CD4-positive, alpha-beta T cell treated with Interleukin-15 for 1 hour (primary cell): ENCODE data around the gene PFAS.
"Not testable (repeated sequence)": the region's sequence is repeated elsewhere in the genome, so short reads cannot be mapped to it uniquely, and the experiment has no call there.

ENCODE experiments used
- DNase-seq: peaks from one replicate; pipeline ENCODE4 v3.0.0-alpha.2; 2020

The PFAS gene

DNA sequence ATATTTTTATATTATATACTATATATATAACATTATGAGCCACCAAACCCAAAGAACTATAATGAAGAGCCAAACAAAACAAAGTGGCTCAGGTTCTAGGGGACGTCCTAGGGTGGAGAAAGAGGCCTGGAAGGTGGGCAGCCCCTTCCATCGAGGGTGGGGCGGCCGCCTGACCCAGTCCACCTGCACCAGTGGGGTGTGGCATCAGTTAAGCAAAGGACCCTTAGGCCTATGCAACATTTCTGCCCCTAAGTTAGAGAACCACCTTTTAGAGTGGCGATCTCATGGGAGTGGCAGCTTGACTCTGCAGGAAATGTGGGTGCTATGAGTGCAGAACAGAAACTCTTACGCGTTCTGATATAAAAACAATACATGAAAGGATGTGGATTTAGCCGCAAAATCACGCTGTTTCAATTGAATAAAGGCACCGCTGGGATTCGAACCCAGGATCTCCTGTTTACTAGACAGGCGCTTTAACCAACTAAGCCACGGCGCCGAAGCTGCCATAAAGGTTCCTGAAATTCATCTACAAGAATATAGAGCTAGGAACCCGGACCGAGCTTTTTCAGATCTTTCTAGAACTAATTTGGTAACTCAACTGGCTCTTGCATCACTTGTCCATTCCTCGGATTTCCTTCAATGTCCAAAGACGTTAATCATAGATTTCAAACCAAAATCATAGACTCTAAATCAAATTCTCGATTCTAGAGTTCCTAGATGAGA, 23.1 kb upstream of the PFAS start:
- DNase-seq, result peak; percentile 72

DNA sequence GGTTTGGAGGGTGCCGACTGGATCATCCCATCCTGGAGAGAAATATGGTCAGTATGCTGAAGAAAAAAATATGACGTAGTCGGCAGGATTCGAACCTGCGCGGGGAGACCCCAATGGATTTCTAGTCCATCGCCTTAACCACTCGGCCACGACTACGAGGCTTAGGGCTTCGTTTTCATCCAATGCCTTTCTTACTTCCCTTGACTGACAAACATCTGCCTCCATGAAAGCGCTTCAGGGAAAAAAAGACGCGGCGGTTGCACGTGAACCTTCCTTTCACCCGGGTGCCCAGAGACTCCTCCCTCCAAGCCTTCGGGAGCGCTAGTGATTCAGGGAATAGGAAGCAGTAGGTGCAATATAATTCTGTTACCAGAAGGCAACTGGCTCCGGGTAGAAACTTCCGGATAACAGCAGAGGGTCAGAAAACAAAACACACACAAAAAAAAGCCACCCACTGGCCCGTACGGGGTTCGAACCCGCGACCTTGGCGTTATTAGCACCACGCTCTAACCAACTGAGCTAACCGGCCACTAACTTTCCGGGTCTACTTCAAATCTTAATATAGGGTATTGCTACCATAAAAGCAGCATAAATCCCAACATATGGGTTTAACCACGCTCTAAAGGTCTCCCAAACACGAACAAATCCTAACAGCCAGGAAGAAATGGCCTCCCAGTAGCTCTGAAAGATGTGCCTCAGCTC, 22.4 kb upstream of the PFAS start:
- peak; percentile 59 for DNase-seq

DNA sequence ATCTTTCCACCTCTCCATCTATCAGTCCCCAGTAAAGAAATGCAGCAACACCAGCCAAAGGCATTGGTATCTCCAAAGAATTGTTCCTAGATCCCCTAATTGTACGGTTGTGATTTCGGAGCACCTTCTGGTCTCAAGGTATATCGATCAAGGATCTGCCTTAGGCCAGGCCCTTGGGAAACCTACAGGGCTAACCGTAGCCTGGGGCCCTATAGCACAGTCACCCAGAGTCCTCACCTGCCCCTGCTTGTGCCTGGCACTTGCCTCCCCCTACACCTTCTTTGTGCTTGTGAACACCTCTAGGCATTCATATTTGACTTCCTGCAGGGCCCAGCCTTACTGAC, 21.9 kb upstream of the PFAS start:
- DNase-seq, result no peak

DNA sequence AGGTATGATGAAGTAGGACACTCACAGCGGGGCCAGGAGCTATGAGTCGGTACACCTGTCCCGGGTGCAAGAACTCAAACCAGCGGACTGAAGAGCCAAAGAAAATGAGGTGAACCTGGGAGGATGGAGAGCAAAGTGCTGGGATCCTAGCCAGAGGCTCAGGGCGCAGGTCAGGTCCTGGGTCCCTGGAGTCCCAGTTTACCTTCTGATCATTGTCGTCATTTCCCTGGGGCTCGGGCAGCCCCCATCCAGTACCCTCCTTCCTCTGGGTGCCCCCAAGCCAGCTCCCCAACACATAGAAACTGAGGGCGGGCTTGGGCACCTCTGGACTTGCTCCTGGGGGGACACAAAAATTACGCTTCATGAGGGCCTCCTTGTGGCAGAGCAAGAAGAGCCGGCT, 17.4 kb upstream of the PFAS start:
- no peak for DNase-seq

DNA sequence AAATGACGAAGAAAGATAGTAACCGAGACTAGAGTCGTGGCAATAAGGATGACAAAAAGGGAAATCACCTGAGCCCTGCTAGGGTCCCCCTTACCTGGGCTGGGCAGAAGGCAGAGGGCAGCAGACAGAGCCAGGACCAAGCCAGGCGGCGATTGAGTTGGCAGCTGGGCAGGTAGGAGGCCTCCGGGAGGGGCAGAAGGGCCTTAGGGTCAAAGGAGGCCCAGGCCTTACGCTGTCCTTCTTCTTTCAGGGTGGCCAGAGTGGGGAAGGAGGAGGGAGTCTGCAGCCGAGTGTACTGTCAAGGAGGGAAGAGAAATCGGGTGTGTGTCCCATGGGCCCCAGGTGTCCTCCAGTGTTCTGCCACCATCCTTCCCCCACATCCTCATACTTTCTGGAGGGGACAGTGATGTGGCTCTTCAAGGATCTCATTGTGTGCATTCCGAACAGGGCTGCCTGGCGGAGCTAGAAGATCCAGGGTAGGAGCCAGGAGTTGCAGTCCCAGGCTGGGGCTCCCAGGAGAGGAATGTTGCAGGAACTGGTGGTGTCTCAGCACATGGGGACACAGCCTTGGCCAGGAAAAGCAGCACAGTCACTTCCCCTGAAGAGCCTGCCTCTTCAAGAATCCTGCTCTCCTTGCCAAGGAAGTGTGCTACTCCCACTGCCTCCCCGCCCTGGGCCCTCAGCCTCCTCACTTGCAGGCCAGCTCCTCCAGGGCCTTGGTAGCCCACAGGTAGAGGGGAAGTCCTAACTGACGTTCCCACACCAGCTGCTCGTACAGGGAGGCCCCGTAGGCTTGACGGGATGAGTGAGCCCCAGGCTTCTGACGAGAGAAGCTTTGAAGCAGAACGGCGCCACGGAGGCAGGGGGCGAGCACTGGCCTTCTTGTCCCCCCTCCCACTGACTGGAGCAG, 14.5 kb upstream of the PFAS start:
- DNase-seq, result no peak

DNA sequence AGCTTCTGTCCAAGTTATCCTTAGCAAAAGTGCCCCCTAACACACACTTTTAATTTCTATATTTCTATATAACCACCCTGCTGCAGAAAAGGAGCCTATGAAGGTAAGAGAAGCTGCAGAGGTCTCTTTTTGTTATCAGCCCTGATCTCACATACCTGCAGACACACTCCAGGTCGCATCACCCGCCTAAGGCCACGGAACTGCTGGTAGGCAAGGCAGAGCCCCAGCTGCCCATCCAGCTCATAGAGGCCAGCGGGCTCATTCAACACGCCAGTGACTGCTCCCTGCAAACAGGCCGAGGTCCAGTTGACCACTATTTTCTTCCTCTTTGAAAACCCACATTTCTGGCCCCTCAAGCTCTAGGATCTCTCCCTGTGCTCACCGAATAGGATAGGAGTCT, 13.4 kb upstream of the PFAS start:
- no peak for DNase-seq

DNA sequence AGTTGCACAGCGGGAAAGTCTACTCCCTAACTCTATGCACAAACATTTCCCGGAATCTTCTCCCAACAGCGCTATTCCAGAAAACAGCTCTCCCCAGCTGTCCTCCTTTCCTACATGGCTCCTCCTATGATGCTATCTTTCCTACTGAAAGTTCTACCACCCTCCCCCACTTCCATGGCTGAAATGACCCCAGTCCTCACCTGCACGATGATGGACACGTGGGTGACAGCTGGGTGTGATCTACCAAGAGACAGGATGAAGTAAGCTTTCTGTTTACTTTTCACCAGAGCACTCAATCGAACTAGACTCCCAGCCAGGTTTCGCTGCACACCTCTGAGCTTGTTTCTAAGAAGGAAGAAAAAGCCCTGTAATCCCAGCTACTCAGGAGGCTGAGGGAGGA, 11.9 kb upstream of the PFAS start:
- DNase-seq, result no peak

DNA sequence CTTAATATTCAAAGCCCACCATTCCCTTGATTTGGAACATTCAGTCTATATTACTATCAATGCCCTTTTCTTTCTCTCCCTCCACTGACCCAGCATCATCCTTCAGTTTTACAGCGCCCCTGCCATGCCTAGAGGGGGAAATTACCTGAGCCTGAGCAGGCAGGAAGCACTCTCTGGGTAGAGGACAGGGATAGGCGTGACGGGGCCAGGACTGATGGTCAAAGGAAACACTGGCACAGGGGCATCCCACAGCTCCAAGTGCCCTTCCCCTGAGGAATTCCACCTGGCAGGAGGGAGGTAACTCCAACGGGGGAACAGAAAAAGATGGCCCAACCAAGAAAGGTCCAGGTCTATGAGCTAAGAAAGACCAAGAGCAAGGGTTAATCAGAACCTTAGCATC, 11.2 kb upstream of the PFAS start:
- no peak for DNase-seq

DNA sequence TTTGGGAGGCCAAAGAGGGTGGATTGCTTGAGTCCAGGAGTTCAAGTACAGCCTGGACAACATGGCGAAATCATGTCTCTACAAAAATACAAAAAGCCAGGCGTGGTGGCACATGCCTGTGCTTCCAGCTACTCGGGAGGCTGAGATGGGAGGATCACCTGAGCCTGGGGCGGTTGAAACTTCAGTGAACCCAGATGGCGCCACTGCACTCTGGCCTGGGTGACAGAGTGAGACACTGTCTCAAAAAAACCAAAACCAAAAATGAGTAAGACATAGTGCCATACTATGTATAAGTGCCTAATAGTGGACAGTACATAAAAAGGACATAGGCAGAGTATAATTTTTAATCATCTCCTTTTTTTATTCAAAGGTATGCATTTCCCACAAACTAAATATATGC, 5.3 kb upstream of the PFAS start:
- DNase-seq, result no peak

DNA sequence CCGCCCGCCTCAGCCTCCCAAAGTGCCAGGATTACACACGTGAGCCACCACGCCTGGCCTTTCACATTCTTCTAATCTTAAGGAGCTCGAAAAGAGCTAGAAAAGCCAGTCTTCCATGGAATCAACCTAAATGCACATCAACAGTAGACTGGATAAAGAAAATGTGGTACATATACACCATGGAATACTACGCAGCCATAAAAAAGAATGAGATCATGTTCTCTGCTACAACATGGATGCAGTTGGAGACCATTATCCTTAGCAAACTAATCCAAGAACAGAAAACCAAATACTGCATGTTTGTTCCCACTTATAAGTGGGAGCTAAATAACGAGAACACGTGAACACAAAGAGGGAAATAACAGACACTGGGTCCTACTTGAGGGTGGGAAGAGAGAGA, 4.3 kb upstream of the PFAS start:
- no peak for DNase-seq

DNA sequence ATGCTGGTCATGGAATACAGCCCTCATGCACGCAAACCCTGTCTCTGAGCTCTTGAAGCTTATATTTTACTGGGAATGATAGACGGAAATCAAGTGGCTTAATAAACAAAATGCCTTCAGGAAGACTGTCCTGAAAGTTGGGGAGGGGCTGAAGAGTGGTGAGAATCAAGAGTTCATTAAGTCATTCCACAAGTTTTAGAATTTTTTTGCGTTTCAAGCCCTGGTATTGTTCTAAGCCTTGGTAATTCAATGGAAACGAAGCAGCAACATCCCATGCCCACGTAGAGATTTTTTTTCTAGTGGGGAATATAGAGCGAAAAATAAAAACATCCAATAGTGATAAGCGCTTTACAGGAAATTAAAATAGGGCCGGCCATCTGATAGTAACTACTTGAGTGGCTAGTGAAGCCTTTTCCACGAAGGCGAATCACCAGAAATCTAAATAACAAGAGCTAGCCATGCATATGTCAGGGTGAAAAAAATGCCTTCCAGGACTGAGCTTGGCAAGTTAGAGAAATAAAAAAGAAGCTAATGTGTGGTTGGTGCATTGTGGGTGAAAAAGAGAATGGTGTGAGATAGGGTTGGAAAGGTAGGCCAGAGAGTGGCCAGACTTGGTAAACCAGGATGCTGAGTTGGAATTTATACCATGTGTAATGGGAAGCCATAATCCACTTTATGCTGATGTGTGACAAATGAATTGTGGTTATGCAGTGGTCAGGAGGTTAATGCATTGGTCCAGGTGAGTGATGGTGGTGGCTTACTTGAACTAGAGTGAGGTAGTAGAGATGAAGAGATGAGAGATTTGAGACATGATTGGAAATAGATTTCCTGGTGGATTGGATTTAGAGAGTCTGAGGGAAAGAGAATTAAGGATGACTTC, 772 bp downstream of the PFAS start:
- no peak for DNase-seq

DNA sequence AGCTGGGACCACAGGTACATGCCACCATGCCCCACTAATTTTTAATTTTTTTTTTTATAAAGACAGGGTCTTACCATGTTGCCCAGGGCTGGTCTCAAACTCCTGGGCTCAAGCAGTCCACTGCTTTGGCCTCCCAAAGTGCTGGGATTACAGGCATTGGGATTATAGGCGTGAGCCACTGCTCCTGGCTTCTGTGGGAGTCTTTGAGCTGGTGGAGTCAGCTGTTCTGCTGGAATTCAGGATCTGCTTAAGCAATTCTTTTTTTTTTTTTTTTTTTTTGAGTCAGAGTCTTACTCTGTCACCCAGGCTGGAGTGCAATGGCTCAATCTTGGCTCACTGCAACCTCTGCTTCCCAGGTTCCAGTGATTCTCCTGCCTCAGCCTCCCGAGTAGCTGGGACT, 2.3 kb downstream of the PFAS start:
- DNase-seq, result not testable (repeated sequence)

DNA sequence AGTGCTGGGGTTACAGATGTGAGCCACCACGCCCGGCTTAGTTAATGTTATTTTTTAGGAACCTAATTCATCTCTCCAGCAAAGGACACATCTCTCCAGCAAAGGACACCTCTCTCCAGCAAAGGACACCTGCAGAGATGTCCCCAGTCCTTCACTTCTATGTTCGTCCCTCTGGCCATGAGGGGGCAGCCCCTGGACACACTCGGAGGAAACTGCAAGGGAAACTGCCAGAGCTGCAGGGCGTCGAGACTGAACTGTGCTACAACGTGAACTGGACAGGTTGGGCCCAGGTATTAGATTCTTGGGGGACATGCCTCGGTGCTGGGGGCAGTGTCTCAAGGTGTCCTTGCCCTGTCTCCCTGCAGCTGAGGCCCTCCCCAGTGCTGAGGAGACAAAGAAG, 4.7 kb downstream of the PFAS start:
- no peak for DNase-seq

DNA sequence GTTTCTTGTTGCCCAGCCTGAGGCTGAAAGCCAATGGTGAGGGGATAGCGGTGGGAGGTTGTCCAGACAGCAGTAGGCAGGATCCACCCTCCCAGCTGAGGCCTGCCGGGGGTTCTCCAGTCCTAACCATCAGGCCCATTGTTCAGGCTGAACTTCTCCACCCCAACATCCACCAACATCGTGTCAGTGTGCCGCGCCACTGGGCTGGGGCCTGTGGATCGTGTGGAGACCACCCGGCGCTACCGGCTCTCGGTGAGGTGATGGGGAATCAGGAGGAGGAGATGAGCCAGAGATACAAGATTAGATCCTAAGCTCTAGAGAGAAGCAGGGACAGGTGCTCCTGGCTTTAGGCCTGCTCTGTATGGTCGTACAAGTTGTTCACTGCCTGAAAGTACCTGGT, 5.8 kb downstream of the PFAS start:
- no peak for DNase-seq

DNA sequence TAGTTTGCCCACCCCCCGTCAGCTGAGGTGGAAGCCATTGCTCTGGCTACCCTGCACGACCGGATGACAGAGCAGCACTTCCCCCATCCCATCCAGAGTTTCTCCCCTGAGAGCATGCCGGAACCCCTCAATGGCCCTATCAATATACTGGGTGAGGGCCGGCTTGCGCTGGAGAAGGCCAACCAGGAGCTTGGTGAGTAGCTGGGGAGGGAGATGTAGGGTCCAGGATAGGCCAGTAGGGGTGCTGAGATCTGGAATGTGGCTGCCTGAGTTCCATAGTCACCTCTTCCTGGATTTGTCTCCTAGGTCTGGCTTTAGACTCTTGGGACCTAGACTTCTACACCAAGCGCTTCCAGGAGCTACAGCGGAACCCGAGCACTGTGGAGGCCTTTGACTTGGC, 6.4 kb downstream of the PFAS start:
- DNase-seq, result no peak

DNA sequence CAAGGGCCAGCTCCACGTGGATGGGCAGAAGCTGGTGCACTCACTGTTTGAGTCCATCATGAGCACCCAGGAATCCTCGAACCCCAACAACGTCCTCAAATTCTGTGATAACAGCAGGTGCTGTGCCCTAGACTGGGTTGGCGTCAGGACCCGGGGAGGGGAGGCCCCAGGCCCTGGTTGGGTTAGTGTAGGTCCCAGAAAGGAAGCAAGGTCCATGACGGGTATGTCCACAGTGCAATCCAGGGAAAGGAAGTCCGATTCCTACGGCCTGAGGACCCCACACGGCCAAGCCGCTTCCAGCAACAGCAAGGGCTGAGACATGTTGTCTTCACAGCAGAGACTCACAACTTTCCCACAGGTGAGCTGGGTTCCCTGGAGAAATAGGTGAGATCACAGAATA, 7.2 kb downstream of the PFAS start:
- DNase-seq, result no peak

DNA sequence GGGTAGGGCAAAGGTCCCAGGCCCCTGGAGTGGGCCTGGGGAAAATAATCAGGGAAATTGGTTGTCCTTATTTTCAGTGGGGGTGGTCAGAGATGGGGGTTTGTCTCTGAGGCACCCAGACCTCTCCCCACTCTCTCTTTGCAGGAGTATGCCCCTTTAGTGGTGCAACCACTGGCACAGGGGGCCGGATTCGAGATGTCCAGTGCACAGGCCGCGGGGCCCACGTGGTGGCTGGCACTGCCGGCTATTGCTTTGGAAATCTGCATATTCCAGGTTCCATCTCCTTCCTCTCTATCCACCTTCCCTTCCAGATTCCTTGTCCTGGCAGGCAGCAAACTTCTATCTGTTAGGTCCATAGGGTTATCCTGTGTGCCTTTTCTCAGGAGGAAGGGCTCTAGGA, 7.6 kb downstream of the PFAS start:
- DNase-seq, result no peak

DNA sequence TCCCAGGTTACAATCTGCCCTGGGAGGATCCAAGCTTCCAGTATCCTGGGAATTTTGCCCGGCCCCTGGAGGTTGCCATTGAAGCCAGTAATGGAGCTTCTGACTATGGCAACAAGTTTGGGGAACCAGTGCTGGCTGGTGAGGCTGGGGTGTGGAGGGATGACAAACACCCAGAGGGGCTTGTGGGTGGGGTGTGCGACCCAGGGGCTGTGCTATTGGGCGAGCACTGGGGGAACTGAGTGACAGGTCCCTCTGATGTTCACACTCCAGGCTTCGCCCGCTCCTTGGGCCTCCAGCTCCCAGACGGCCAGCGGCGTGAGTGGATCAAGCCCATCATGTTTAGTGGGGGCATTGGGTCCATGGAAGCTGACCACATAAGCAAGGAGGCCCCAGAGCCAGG, 8.7 kb downstream of the PFAS start:
- DNase-seq, result no peak

DNA sequence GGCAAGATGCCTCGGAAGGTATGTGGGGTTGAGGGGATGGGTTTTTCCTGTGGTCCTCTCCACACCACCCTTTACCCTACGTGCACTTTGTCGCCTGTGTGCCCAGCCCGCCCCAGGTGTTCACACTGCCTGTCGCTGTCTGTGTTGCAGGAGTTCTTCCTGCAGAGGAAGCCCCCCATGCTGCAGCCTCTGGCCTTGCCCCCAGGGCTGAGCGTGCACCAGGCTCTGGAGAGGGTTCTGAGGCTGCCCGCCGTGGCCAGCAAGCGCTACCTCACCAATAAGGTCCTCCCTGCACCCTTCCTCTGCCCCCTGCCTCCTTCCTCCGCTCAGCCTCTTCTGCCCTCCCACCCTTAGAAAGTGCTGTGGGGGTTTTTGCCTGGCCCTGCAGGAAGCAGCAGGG, 15.2 kb downstream of the PFAS start:
- DNase-seq, result no peak

DNA sequence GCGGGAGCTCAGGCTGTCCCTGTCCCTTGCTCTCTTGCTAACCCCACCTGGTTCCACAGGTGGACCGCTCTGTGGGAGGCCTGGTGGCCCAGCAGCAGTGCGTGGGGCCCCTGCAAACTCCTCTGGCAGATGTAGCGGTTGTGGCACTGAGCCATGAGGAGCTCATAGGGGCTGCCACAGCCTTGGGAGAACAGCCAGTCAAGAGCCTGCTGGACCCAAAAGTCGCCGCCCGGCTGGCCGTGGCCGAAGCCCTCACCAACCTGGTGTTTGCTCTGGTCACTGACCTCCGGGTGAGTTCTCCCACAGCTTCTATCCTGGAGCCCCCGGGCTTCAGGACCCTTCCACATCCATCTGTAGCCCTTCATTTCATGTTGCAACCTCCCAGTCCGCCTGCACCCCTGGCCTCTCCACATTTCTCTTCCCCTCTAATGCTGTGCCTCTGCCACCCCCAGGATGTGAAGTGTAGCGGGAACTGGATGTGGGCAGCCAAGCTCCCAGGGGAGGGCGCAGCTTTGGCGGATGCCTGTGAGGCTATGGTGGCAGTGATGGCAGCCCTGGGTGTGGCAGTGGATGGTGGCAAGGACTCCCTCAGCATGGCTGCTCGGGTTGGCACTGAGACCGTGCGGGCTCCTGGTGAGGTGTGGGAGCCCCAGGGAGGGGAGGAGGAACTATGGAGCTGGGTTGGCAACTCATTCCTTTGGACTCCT, 15.9 kb downstream of the PFAS start:
- DNase-seq, result no peak

DNA sequence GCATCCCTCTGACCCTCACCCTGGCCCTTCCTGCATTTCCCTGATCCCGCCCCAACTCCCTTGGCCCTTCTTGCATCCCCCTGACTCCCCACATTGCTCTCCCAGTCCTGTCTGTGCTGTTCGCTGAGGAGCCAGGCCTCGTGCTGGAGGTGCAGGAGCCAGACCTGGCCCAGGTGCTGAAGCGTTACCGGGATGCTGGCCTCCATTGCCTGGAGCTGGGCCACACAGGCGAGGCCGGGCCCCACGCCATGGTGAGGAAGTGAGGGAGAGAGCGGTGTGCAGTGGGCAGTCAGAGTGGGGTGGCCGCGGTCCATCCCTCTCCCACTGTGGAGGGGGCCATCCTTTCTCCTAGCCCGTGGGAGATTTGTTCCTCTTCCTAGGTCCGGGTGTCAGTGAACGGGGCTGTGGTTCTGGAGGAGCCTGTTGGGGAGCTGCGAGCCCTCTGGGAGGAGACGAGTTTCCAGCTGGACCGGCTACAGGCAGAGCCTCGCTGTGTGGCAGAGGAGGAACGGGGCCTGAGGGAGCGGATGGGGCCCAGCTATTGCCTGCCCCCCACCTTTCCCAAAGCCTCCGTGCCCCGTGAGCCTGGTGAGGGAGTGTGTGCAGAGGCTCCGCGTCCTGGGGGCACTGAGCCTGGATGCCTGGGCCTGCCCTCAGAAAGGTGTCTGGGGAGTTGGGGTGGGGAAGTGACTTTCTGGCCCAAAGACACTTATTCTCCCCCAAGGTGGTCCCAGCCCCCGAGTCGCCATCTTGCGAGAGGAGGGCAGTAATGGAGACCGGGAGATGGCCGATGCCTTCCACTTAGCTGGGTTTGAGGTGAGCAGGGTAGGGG, 17.8 kb downstream of the PFAS start:
- no peak for DNase-seq
